ENCODE data around the gene AOPEP. TPM values are rescaled to one million over a fixed set of nuclear protein-coding genes. Genes with fewer than 3 reads are reported as not detected.

Gene AOPEP
- total RNA-seq, 1 experiment from 2014 or later, result 36.4 TPM

DNA sequence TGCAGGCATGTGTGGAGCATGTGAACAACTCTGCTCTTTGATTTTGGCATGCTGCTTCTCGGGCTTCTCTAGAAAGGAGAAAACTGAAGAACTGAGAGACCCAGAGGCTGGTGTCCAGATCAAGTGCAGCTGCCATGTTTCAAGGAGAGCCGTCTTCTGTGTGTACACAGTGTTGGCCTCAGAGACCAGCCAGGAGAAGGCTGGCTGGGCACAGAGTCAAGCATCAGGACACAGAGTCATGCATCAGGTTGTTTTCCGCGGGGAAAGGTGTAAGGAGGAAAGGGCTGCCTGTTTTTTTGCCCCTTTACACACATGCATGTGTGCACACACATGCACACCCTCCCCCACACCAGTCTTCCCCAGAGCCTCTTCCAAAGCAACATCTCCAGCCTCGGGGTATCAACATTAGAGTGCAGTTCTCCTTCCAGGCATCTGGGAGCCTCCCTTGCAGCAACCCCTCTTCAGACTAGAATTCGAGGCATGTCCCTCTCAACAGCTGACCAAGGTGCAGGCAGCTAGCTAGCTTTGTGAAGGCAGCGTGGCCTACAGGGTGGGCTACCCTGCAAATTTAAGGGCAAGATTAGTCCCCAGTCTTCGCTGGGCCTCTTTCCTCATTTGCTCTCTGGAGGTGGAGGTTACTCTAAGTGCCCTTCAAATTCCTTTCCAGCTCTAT is 180.9 kb downstream of the AOPEP start:
- in situ Hi-C loops (cut with HindIII; ENCODE audit: low pct_unique_long_range_greater_than_20kb, low sequenced_read_pairs) (no loop called here), intact Hi-C loops (cut with micrococcal nuclease; ENCODE audit: unreplicated experiment) (no loop called here)
- ATAC-seq (no peak), DNase-seq (ENCODE audit: low read depth, low spot score) (no peak)
- Histone ChIP-seq H3K4me3 (ENCODE audit: low read depth in 2 of 2, low read length in 2 of 2) (no peak overlapping the region), H3K4me1 (ENCODE audit: control insufficient read depth, insufficient read depth, low read length) (peaks cover 47% of the 10 kb centered on the region), H3K36me3 (ENCODE audit: control insufficient read depth, insufficient read depth, low read length) (no peaks in the 10 kb centered on the region), H3K9me3 (ENCODE audit: control insufficient read depth, insufficient read depth, low read depth, low read length) (no peaks in the 10 kb centered on the region), H3K27me3 (ENCODE audit: control insufficient read depth, insufficient read depth, low read length) (no peaks in the 10 kb centered on the region), H3K27ac (ENCODE audit: low read length) (peak overlapping the region; percentile 72)
- no TSS peak for BruUV-seq (replicated peaks)
- no peak for TF ChIP-seq SIN3A (IDR thresholded peaks at IDR 0.05; ENCODE audit: borderline replicate concordance, insufficient read depth, low read depth, low read length)
- no peak for TF ChIP-seq POLR2AphosphoS5 (IDR thresholded peaks at IDR 0.05; ENCODE audit: low read depth, low read length)
- TF ChIP-seq, protein P1, sequence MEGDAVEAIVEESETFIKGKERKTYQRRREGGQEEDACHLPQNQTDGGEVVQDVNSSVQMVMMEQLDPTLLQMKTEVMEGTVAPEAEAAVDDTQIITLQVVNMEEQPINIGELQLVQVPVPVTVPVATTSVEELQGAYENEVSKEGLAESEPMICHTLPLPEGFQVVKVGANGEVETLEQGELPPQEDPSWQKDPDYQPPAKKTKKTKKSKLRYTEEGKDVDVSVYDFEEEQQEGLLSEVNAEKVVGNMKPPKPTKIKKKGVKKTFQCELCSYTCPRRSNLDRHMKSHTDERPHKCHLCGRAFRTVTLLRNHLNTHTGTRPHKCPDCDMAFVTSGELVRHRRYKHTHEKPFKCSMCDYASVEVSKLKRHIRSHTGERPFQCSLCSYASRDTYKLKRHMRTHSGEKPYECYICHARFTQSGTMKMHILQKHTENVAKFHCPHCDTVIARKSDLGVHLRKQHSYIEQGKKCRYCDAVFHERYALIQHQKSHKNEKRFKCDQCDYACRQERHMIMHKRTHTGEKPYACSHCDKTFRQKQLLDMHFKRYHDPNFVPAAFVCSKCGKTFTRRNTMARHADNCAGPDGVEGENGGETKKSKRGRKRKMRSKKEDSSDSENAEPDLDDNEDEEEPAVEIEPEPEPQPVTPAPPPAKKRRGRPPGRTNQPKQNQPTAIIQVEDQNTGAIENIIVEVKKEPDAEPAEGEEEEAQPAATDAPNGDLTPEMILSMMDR (IDR thresholded peaks at IDR 0.05), result no peak
- TF ChIP-seq, protein P2, sequence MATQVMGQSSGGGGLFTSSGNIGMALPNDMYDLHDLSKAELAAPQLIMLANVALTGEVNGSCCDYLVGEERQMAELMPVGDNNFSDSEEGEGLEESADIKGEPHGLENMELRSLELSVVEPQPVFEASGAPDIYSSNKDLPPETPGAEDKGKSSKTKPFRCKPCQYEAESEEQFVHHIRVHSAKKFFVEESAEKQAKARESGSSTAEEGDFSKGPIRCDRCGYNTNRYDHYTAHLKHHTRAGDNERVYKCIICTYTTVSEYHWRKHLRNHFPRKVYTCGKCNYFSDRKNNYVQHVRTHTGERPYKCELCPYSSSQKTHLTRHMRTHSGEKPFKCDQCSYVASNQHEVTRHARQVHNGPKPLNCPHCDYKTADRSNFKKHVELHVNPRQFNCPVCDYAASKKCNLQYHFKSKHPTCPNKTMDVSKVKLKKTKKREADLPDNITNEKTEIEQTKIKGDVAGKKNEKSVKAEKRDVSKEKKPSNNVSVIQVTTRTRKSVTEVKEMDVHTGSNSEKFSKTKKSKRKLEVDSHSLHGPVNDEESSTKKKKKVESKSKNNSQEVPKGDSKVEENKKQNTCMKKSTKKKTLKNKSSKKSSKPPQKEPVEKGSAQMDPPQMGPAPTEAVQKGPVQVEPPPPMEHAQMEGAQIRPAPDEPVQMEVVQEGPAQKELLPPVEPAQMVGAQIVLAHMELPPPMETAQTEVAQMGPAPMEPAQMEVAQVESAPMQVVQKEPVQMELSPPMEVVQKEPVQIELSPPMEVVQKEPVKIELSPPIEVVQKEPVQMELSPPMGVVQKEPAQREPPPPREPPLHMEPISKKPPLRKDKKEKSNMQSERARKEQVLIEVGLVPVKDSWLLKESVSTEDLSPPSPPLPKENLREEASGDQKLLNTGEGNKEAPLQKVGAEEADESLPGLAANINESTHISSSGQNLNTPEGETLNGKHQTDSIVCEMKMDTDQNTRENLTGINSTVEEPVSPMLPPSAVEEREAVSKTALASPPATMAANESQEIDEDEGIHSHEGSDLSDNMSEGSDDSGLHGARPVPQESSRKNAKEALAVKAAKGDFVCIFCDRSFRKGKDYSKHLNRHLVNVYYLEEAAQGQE (IDR thresholded peaks at IDR 0.05; ENCODE audit: insufficient read depth in 1 of 2, low read depth in 2 of 2, low read length in 1 of 2), result no peak
- TF ChIP-seq TCF7L2 (IDR thresholded peaks at IDR 0.05; ENCODE audit: low read depth, low read length), result no peak
- ChIA-PET POLR2A (no interaction called here), CTCF (no interaction called here)

DNA sequence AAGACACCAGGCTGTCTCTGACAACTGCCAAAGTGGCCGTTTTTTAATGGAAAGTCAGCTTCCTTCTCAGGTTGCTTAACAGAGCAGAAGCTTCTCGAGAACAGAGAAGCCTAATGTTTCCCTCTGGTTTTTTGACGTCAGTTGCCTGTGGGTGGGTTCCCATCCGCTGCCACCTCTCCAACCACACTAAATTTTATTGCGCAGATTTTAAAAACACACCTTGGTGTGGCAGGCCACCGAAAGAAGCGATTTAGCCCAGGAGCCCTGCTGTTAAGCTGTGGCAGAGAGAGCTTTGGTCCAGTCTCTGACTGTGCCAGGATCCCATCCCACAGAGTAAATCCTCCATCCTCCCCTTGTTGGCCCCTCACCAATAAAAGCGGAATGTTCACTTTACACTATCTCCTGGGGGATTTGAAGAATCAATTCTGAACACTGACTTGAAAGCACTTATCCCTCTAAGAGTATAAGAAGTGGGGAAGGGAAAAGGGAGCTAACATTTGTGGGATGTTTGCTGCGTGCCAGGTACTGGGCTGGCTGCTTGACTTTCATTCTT is 181.6 kb downstream of the AOPEP start:
- ChIA-PET CTCF (no interaction called here), POLR2A (no interaction called here)
- Histone ChIP-seq H3K4me1 (ENCODE audit: control insufficient read depth, insufficient read depth, low read length) (peaks cover 53% of the 10 kb centered on the region), H3K27ac (ENCODE audit: low read length) (peak overlapping the region; percentile 72), H3K9me3 (ENCODE audit: control insufficient read depth, insufficient read depth, low read depth, low read length) (no peaks in the 10 kb centered on the region), H3K36me3 (ENCODE audit: control insufficient read depth, insufficient read depth, low read length) (no peaks in the 10 kb centered on the region), H3K4me3 (ENCODE audit: low read depth in 2 of 2, low read length in 2 of 2) (no peak overlapping the region), H3K27me3 (ENCODE audit: control insufficient read depth, insufficient read depth, low read length) (no peaks in the 10 kb centered on the region)
- BruUV-seq (replicated peaks), result no TSS peak
- in situ Hi-C loops (cut with HindIII; ENCODE audit: low pct_unique_long_range_greater_than_20kb, low sequenced_read_pairs), result no loop called here
- no peak for TF ChIP-seq POLR2AphosphoS5 (IDR thresholded peaks at IDR 0.05; ENCODE audit: low read depth, low read length)
- TF ChIP-seq, protein P1 (IDR thresholded peaks at IDR 0.05), result no peak
- TF ChIP-seq TCF7L2 (IDR thresholded peaks at IDR 0.05; ENCODE audit: low read depth, low read length), result no peak
- TF ChIP-seq, protein P2 (IDR thresholded peaks at IDR 0.05; ENCODE audit: insufficient read depth in 1 of 2, low read depth in 2 of 2, low read length in 1 of 2), result no peak
- no peak for TF ChIP-seq SIN3A (IDR thresholded peaks at IDR 0.05; ENCODE audit: borderline replicate concordance, insufficient read depth, low read depth, low read length)
- intact Hi-C loops (cut with micrococcal nuclease; ENCODE audit: unreplicated experiment), result no loop called here
- DNase-seq (ENCODE audit: low read depth, low spot score) (no peak), ATAC-seq (no peak)

All from Panc1 (cell line).